Femur (tissue), 1 donor: ENCODE results near the gene PUSL1.
A peak's percentile ranks its signal among the peaks of the same experiment; 100 is the strongest.

Experiments
- DNase-seq: peaks from one replicate; pipeline ENCODE4 v3.0.0-alpha.2; 2017

Gene PUSL1

GRCh38 chr1:1295154-1295923 lies 13.1 kb upstream of the PUSL1 start:
- DNase-seq, result no peak

GRCh38 chr1:1296070-1297061 lies 12.0 kb upstream of the PUSL1 start:
- no peak for DNase-seq

DNA sequence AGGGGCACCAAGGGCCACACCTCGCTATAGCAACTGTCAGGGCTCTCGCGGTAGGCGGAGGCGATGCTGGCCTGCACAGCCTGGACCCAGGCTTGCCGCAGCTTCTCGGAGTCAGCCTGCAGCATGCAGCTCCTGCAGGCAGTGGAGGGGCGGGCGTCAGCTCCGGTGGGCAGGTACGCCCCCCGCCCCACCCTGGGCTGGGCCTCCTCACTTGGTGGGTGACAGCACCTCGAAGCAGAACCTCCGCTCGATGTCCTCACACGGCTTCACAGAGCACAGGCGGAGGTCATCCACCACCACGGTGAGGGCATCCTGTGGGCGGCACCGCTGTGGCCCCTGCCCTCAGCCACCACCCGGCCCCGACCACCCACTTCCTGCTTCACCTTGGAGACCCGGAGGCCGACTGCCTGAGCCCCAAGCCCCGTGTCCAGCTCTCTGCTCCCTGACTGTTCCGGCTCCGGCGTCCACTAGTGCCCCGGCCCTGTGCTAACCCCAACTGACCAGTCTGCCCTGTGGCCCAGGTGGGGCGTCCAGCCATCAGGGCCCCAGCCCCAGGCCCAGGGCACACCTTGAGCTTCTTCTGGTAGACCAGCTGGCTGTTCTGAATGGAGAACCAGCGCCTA lies 10.5 kb upstream of the PUSL1 start:
- DNase-seq, result no peak

DNA sequence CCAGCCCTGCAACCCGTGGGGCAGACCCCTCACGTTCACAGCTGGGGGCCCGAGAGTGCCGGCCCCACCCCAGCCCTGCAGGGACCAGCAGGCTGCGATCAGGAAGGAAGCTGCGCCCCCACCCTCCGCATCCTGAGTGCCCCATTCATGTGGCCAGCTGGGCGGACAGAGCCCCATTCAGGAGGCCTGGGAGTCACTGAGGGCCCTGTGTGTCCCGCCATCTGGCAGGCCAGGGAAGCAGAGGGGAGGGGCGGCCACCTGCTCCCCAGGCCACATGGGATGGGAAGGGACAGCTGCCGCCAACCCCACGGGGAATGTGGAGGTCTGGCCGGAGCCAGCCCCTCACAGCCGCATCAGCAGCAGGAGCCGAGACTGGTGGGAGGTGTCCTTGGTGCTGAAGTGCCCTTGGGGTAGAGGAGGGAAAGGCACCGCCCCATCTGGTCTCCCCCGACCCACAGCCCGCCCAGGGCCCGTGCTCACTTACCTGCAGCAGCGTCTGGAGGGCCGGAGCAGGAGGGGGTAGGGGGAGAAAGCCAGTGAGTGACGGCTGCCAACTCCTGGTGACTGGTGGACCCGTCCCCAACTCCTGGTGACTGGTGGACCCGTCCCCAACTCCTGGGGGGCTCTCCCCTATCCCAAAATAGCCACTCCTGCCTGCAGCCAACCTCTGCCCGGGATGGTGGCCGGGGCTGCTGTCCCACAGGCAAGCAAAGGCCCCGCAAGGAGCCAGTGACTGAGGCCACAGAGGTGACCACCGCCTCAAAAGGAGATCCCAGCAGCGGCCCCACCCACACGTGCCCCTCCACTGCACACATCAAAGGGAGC lies 9.3 kb upstream of the PUSL1 start:
- DNase-seq, result peak; percentile 82

DNA sequence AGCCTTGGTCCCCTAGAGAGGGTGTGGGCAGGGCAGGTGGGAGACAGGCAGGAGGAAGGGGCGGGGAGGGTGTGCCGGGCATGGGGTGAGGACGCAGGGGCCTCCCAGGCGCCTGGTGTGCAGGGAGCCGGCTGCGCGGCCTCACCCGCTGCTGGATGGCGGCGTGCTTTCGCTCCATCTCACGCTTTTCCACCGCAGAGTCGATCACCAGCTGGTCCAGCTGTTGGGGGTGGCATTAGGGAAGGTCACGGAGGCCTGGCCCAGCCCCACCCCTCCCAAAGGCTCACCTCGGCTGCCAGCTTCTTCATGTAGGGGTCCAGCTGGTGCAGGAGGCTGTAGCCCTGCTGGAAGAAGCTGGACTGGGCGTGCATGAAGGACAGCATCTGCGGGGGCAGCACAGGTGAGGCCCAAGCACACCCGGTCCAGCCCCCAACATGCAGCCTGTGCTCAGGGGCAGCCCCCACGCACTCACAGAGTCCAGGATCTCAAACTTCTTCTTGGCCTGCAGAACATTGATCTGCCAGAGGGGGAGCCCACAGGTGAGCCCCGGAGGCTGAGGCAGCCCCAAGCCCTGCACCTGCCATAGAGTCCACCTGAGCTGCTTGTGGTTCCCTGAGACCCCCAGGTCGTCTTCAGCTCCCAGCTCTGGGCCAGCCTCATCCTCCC lies 8.6 kb upstream of the PUSL1 start:
- DNase-seq, result no peak

- no peak for DNase-seq
Observed at GRCh38 chr1:1300352-1300739, 8.1 kb upstream of the PUSL1 start.

DNA sequence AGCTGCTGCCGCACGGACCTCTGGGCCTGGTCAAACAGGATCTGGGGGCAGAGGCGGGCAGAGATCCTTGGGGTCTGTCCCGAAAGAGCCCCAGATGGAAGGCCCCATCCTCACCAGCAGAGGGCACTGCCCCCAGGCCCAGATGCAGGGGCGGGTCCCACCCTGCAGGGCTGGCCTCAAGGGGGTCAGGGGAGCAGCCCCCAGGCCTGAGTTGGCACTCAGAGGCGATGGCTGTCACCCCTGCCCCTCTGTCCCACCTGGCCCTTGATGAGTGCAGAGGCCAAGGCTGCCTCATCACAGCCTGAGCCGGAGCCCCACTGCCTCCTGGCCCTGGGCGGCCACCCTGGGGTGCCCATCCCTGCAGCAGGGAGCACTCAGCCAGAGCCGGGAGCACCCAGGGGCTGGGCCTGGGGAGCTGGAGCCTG lies 6.4 kb upstream of the PUSL1 start:
- no peak for DNase-seq

DNA sequence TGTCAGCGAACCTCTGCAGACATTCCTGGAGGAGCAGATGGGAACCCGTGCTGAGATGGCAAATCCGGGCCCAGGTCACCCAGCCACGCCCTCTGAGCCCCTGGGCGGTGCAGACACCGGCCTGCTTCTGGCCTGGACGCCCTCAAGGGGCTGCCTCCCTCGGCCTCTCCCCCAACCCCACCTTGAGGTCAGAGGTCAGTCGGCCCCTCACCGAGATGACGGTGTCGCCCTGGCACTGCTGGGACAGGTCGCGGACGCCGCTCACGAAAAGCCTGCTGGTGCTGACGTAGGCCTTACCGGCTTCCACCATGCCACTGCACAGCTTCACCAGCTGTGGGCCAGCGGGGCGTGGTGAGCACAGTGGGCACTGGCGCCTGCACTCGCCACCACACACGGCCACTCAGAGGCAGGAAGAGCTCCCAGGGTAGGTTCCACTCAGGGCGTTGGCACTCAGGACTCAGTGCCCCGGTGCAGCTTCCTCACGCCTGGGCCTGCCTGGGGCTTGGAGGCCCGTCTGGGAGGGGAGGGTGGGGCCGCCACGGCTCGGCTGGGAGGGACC lies 5.4 kb upstream of the PUSL1 start:
- DNase-seq, result no peak

DNA sequence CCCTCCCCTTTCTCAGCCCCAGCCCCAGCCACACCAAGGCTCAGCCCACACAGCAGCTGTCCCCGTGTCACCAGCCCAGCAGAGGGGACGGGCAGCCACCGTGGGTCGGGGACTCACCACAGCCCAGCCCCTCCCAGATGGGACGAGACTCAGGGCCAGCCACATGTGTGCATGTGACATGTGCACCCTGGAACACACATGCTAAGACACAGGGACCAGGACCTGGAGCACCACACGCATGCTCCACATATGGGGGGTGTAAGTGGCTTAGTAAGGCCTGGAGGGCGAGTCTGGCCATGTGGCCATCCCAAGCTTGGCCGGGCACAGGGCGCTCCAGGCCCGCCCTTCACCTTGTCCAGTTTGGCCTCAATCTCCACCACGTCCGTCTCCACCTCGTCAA lies 4.7 kb upstream of the PUSL1 start:
- DNase-seq, result no peak

- peak; percentile 73 for DNase-seq
Observed at GRCh38 chr1:1304331-1305299, 3.8 kb upstream of the PUSL1 start.

- DNase-seq, result peak; percentile 77
Observed at GRCh38 chr1:1305300-1306069, 2.9 kb upstream of the PUSL1 start.

DNA sequence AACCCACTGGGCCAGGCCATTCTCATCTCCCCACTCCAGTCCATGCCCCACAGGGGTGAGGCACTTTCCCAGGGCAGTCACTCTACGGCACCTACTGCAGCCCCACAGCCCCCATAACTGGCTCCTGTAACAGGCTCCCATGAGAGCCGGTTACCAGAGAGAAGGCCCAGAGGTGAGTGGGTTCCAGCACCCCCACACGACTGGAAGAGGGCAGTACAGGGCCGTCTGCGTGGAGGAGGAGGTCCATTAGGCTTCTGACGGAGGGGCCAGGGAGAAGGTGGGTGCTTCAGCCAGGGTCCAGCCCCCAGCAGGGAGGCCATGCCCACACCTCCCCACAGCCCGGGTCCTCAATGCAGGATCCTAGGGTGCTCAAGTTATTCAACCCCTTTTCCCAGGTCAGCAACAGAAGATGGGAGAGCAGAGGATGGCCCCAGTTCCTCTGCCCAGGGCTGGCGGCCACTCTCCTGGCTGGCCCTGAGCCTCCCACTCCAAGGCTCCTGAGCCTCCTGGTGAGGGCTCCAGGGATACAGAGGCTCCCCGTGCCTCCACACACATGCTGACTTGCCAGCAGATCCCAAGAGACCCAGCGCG lies 2.2 kb upstream of the PUSL1 start:
- DNase-seq, result no peak

DNA sequence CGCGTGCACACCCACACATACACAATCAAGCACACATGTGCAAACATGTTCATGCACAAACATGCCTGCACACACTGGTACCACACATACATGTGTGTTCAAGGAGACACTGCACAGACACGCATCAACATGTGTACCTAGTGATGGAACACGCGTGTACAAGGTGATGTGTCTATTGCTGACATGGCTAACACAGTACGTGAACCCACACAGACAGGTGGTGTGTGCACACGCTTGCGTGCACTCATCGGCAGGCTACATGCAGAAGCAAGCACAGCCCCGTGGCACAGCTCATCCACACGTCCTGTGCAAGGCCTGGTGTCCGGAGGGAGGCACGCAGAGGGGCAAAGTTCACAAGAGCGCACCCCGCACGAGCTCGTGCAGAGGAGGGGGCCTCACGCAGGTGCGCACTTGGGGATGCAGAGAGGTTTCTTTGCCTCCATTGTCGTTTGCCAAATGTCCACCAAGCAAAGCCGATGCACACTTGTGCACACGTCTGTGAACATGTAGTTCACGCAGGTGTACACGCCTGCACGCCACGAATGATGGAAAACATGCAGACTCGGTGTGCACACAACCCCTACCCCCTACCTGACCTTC lies 1.6 kb upstream of the PUSL1 start:
- no peak for DNase-seq

- no peak for DNase-seq
Observed at GRCh38 chr1:1307261-1307922, 1.0 kb upstream of the PUSL1 start.

- DNase-seq, result no peak
Observed at GRCh38 chr1:1308756-1309250, 406 bp downstream of the PUSL1 start.

- no peak for DNase-seq
Observed at GRCh38 chr1:1309251-1310108, 1.1 kb downstream of the PUSL1 start.

DNA sequence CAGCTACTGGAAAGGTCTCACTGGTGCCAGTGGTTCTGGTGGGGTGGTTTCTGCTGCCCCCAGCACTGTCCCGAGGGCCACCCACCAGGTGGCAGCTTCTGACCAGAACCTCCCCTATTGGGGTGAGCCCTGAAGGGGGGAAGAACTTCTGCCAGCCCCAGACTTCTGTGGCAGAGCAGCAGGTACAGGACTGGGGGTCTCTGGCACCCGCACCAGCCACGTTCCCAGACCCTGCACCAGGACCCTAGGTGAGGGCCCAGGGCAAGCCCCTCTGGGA lies 1.6 kb downstream of the PUSL1 start:
- DNase-seq, result no peak
